GM12875 (cell line): ENCODE measurements around the gene SALL4.

Experiments used
- H3K4me3 ChIP-seq: one replicate; pipeline ENCODE4 v1.5.1; 2011; ENCODE audit warnings: low read depth, low read length, control low read depth
- CTCF ChIP-seq: IDR thresholded peaks from 2 replicates; pipeline ENCODE4 v1.5.1; 2011; ENCODE audit warnings: low read depth, mild to moderate bottlenecking, control low read depth, inconsistent platforms, low read length, moderate library complexity, borderline replicate concordance; ENCODE audit not compliant: insufficient read depth

The SALL4 gene

GRCh38 chr20:51802170-51802751, at the start of gene SALL4:
TSS of gene SALL4 (minus strand) at chr20:51802521. CDS start at chr20:51802408, 113 bp downstream.
- no peak for TF ChIP-seq CTCF
- H3K4me3 ChIP-seq, result no peak within 1 kb of the TSS

DNA sequence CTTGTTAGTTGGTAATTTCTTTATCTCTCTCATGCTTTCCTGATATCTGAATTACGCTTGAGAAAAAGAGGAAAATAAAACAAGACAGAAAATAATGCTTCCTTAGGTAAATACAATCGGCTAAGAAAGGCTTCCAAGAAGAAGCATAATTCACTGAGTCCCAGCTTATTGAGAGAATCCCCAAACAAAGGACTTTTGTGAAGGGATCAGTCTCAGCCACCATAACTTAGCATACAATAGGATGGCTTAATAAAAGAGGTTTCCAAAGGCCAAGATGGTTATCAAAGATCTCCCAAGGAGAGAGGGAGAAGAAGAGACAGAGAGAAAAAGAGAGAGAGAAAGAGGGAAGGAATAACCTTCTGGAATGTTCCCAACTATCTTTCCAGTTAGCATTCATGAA, 46.0 kb upstream of the SALL4 start:
- no peak overlapping the region for H3K4me3 ChIP-seq
- TF ChIP-seq CTCF, result no peak

- no peak overlapping the region for H3K4me3 ChIP-seq
- no peak for TF ChIP-seq CTCF
These were observed 38.5 kb upstream of the SALL4 start for GRCh38 chr20:51840865-51841264.

- TF ChIP-seq CTCF, result no peak
- no peak overlapping the region for H3K4me3 ChIP-seq
These were observed 35.6 kb upstream of the SALL4 start for GRCh38 chr20:51837876-51838420.

- H3K4me3 ChIP-seq, result no peak overlapping the region
- TF ChIP-seq CTCF, result no peak
These were observed 35.1 kb upstream of the SALL4 start for GRCh38 chr20:51837436-51837835.

DNA sequence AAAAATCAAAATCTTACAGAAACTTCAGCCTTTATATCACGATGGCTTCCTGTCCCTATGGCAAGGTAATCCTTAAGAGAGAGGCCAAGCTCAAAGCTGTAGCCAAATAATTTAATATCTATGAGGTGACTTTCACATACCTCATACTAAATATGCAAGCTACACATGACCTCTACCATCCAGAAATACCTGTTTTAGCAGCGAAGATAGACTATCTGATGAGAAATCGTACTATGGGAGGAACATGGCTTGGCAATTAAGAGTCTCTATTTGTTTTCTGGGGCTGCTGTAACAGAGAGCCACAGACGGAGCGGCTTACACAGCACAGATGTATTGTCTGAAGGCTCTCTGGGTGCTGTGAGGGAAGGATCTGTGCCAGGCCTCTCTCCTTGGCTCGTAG, 31.0 kb upstream of the SALL4 start:
- TF ChIP-seq CTCF, result no peak
- H3K4me3 ChIP-seq, result no peak overlapping the region

DNA sequence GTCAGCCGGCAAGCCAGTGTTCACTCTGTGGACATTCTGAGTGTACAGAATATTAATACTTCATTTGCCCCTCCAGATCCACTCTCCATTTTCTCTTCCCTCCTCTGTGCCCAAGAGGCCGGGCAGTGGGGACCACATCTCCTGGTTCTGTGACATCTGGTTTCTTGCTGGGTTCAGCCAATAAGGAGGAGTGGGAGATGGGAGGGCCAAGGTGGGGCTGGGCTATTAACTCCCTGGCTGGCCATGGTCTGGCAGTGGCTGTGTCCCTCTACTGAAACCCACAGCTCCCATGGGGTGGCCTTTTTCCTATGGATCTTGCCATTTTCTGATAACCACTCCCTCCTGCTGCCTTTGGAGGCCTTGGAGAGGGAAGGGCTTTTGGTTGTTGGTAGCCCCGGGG, 30.0 kb upstream of the SALL4 start:
- no peak overlapping the region for H3K4me3 ChIP-seq
- no peak for TF ChIP-seq CTCF
